H1 (cell line): Measurements from ENCODE around the gene DCPS. TPM values are rescaled to one million over a fixed set of nuclear protein-coding genes. Genes with fewer than 3 reads are reported as not detected.
"Not testable (repeated sequence)": the region's sequence is repeated elsewhere in the genome, so short reads cannot be mapped to it uniquely, and the experiment has no call there.

Experiments
- CTCF ChIA-PET: fragments of 300-600 bp; sonication (Branson Sonifier 250); formaldehyde crosslinking; loops from one replicate; lab custom pipeline; 2021; ENCODE audit not compliant: partially characterized antibody; lab: Charles Lee
- POLR2A ChIA-PET: fragments of 300-600 bp; sonication (Branson Sonifier 250); formaldehyde crosslinking; loops from one replicate; lab custom pipeline; 2021; ENCODE audit warnings: inconsistent platforms; ENCODE audit not compliant: partially characterized antibody; lab: Charles Lee
- DNase-seq, 2 experiments: peaks; one replicate each; pipeline versions ENCODE4 v3.0.0 to v3.0.0-alpha.2; 2010 to 2022; ENCODE audit warnings: low spot score in 2 of 2, low read depth in 1 of 2, mixed read lengths in 1 of 2
- FAIRE-seq: peaks from 2 replicates; lab custom pipeline; 2011; peaks lifted over from hg19 to GRCh38; lab: Jason Lieb, UNC
- H2AFZ ChIP-seq: 2 replicates; pipeline ENCODE4 v1.8.1; 2012; ENCODE audit warnings: low read length, inconsistent platforms
- H2AK5ac ChIP-seq: 2 replicates; pipeline ENCODE4 v1.6.1; 2013; ENCODE audit warnings: low read depth, low read length
- H2BK120ac ChIP-seq: replicated peaks from 2 replicates; pipeline ENCODE3; 2013; ENCODE audit warnings: low read depth, low read length, inconsistent platforms
- H2BK12ac ChIP-seq: 2 replicates; pipeline ENCODE4 v1.6.1; 2013; ENCODE audit warnings: low read depth, low read length
- H2BK15ac ChIP-seq: 2 replicates; pipeline ENCODE4 v1.6.1; 2013; ENCODE audit warnings: low read length
- H2BK20ac ChIP-seq: 2 replicates; pipeline ENCODE4 v1.6.1; 2013; ENCODE audit warnings: low read length
- H2BK5ac ChIP-seq: 2 replicates; pipeline ENCODE4 v1.6.1; 2013; ENCODE audit warnings: low read depth, low read length
- H3K14ac ChIP-seq: 2 replicates; pipeline ENCODE4 v1.6.1; 2013; ENCODE audit warnings: inconsistent platforms; ENCODE audit not compliant: insufficient read length
- H3K18ac ChIP-seq: 2 replicates; pipeline ENCODE4 v1.6.1; 2013; ENCODE audit warnings: low read length; ENCODE audit errors: extremely low read depth
- H3K23ac ChIP-seq: 2 replicates; pipeline ENCODE4 v1.6.1; 2013; ENCODE audit warnings: inconsistent platforms; ENCODE audit not compliant: insufficient read length
- H3K23me2 ChIP-seq: 2 replicates; pipeline ENCODE4 v1.6.1; 2013; ENCODE audit warnings: low read depth, low read length
- H3K27ac ChIP-seq: 2 replicates; pipeline ENCODE4 v1.6.1; 2011; ENCODE audit warnings: low read depth, low read length, inconsistent platforms
- H3K27me3 ChIP-seq, 4 experiments: replicated peaks in 1 of 4; 1 replicate in 1 of 4; 2 replicates in 3 of 4; pipeline versions ENCODE4 v1.6.1 to v1.8.1; 2011 to 2013; ENCODE audit warnings: low read length in 3 of 4, mild to moderate bottlenecking in 3 of 4, inconsistent platforms in 2 of 4, mixed read lengths in 2 of 4, moderate library complexity in 1 of 4; ENCODE audit not compliant: control insufficient read depth in 3 of 4, insufficient read depth in 3 of 4; ENCODE audit errors: extremely low read depth in 1 of 4
- H3K36me3 ChIP-seq, 4 experiments: 2 replicates each; pipeline versions ENCODE4 v1.6.1 to v1.8.1; 2011 to 2013; ENCODE audit warnings: mild to moderate bottlenecking in 4 of 4, low read length in 3 of 4, moderate library complexity in 2 of 4, control low read depth in 1 of 4, inconsistent platforms in 1 of 4; ENCODE audit not compliant: insufficient read depth in 4 of 4, control insufficient read depth in 2 of 4
- H3K4ac ChIP-seq: replicated peaks from 2 replicates; pipeline ENCODE3; 2013; ENCODE audit warnings: low read length, low read depth, mixed read lengths, inconsistent platforms; ENCODE audit not compliant: insufficient read length
- H3K4me1 ChIP-seq, 4 experiments: replicated peaks in 1 of 4; 1 replicate in 1 of 4; 2 replicates in 3 of 4; pipeline versions ENCODE4 v1.6.1 to v1.8.1; 2011 to 2013; ENCODE audit warnings: low read length in 3 of 4, inconsistent platforms in 2 of 4, mixed read lengths in 1 of 4; ENCODE audit not compliant: insufficient read depth in 4 of 4, control insufficient read depth in 3 of 4
- H3K4me2 ChIP-seq, 2 experiments: 2 replicates each; pipeline versions ENCODE4 v1.6.1 to v1.8.1; 2011 to 2013; ENCODE audit warnings: low read depth in 2 of 2, low read length in 2 of 2, control low read depth in 1 of 2, inconsistent platforms in 1 of 2, mild to moderate bottlenecking in 1 of 2; ENCODE audit not compliant: insufficient read depth in 1 of 2
- H3K4me3 ChIP-seq, 4 experiments: fragments of 200-600, 300-600 bp in 1 of 4; sonication (generic), shearing (Covaris generic), sonication (Bioruptor Twin) in 1 of 4; 2 replicates each; pipeline versions ENCODE4 v1.5.1 to v1.8.1; 2011 to 2016; ENCODE audit warnings: low read length in 4 of 4, low read depth in 3 of 4, control low read depth in 2 of 4, inconsistent platforms in 2 of 4, mild to moderate bottlenecking in 2 of 4, mixed read lengths in 1 of 4, moderate library complexity in 1 of 4; ENCODE audit not compliant: insufficient read depth in 2 of 4; ENCODE audit errors: extremely low read depth in 1 of 4
- H3K56ac ChIP-seq: replicated peaks from 2 replicates; pipeline ENCODE3; 2013; ENCODE audit warnings: low read depth, mild to moderate bottlenecking, mixed read lengths, low read length, inconsistent platforms; ENCODE audit not compliant: insufficient read length
- H3K79me1 ChIP-seq: 2 replicates; pipeline ENCODE4 v1.6.1; 2013; ENCODE audit warnings: low read depth, low read length, control low read depth
- H3K79me2 ChIP-seq, 2 experiments: 2 replicates each; pipeline versions ENCODE4 v1.6.1 to v1.8.1; 2012 to 2013; ENCODE audit warnings: low read length in 2 of 2, mild to moderate bottlenecking in 2 of 2, inconsistent platforms in 1 of 2; ENCODE audit not compliant: insufficient read depth in 2 of 2, control insufficient read depth in 1 of 2
- H3K9ac ChIP-seq, 4 experiments: replicated peaks in 1 of 4; 1 replicate in 1 of 4; 2 replicates in 3 of 4; pipeline versions ENCODE4 v1.6.1 to v1.8.1; 2011 to 2013; ENCODE audit warnings: low read depth in 3 of 4, low read length in 3 of 4, control low read depth in 2 of 4, mild to moderate bottlenecking in 2 of 4, moderate library complexity in 2 of 4, inconsistent platforms in 1 of 4; ENCODE audit errors: extremely low read depth in 1 of 4
- H3K9me3 ChIP-seq, 2 experiments: 2 replicates each; pipeline versions ENCODE4 v1.6.1 to v1.8.1; 2012 to 2013; ENCODE audit warnings: mild to moderate bottlenecking in 2 of 2, moderate library complexity in 2 of 2, control low read depth in 1 of 2, inconsistent platforms in 1 of 2, low read depth in 1 of 2, low read length in 1 of 2, mixed read lengths in 1 of 2; ENCODE audit not compliant: insufficient read depth in 2 of 2
- H4K20me1 ChIP-seq, 2 experiments: replicated peaks in 1 of 2; 2 replicates each; pipeline versions ENCODE3 to v1.8.1; 2011 to 2013; ENCODE audit warnings: inconsistent platforms in 2 of 2, low read length in 2 of 2, mild to moderate bottlenecking in 1 of 2; ENCODE audit not compliant: insufficient read depth in 2 of 2, control insufficient read depth in 1 of 2
- H4K5ac ChIP-seq: 2 replicates; pipeline ENCODE4 v1.6.1; 2013; ENCODE audit warnings: low read length, low read depth, mixed read lengths, inconsistent platforms; ENCODE audit not compliant: insufficient read length
- H4K8ac ChIP-seq: 2 replicates; pipeline ENCODE4 v1.8.0; 2013; ENCODE audit warnings: mild to moderate bottlenecking, moderate library complexity, low read length, inconsistent platforms; ENCODE audit not compliant: insufficient read depth; ENCODE audit errors: extremely low read depth
- H4K91ac ChIP-seq: replicated peaks from 2 replicates; pipeline ENCODE3; 2013; ENCODE audit warnings: low read length, mixed read lengths, inconsistent platforms; ENCODE audit not compliant: insufficient read length
- NRF1 ChIP-seq: IDR thresholded peaks from 2 replicates; pipeline ENCODE4 v1.6.1; 2011; ENCODE audit warnings: mild to moderate bottlenecking, low read depth, low read length, improper control_type of control experiment
- SIN3A ChIP-seq, 2 experiments: IDR thresholded peaks in 1 of 2; conservative IDR thresholded peaks in 1 of 2; 2 replicates each; pipeline ENCODE4 v1.6.1; 2011 to 2012; ENCODE audit warnings: low read length in 2 of 2, improper control_type of control experiment in 1 of 2, low read depth in 1 of 2, mild to moderate bottlenecking in 1 of 2
- TBP ChIP-seq: IDR thresholded peaks from 2 replicates; pipeline ENCODE4 v1.6.1; 2011; ENCODE audit warnings: low read depth, low read length, improper control_type of control experiment
- TEAD4 ChIP-seq: IDR thresholded peaks from 2 replicates; pipeline ENCODE4 v1.6.1; 2012; ENCODE audit warnings: low read depth, low read length, inconsistent platforms, mixed read lengths
- WGBS, 2 experiments: shearing (Covaris generic) in 1 of 2; methylation state at CpG; one replicate each; pipeline versions ENCODE4 v1.1.6 to v1.1.7; 2013 to 2015; ENCODE audit warnings: low lambda C conversion rate in 2 of 2, mixed read lengths in 2 of 2, inconsistent platforms in 1 of 2, low coverage in 1 of 2, missing lambda C conversion rate in 1 of 2; ENCODE audit not compliant: insufficient replicate concordance in 2 of 2, insufficient coverage in 1 of 2, insufficient read length in 1 of 2; ENCODE audit errors: extremely low coverage in 1 of 2, missing lambda C conversion rate in 1 of 2; 5-methylcytosine and 5-hydroxymethylcytosine counted together
- polyA plus RNA-seq, 7 experiments: library from polyadenylated mRNA; depleted of rRNA in 3 of 7; stranded (reverse) in 5 of 7; unstranded in 2 of 7; fragments of >200 nt in 5 of 7; fragments of 200-250 nt in 2 of 7; gene quantifications; 1 replicate in 5 of 7; 2 replicates in 1 of 7; 4 replicates in 1 of 7; pipeline versions ENCODE4 v1.2.1 to v1.2.3, GENCODE V29; 2011 to 2013; ENCODE audit warnings: missing spikeins in 2 of 7, mixed read lengths in 2 of 7
- total RNA-seq: library from RNA; stranded (reverse); fragmentation: NEBNext Ultra II Directional; extraction: Animal tissue kit (Norgen Biotek cat#: 25700); gene quantifications from 2 replicates; pipeline ENCODE4 v1.2.1, GENCODE V29; 2021

The DCPS gene
- total and polyA plus RNA-seq, 2 of the 8 experiments (the other 6 are each of a cell fraction or from before 2014, with no cell fraction given) = 24.6 to 55.2 TPM

GRCh38 chr11:126346586-126346940, 42.7 kb downstream of the DCPS start (continued):
- TF ChIP-seq NRF1 (no peak), TEAD4 (no peak), TBP (no peak), SIN3A (conservative IDR thresholded peaks at IDR 0.05 in 1 of 2, IDR thresholded peaks at IDR 0.05 in 1 of 2; ENCODE audit: low read depth in 1 of 2, low read length in 2 of 2) (no peak)

DNA sequence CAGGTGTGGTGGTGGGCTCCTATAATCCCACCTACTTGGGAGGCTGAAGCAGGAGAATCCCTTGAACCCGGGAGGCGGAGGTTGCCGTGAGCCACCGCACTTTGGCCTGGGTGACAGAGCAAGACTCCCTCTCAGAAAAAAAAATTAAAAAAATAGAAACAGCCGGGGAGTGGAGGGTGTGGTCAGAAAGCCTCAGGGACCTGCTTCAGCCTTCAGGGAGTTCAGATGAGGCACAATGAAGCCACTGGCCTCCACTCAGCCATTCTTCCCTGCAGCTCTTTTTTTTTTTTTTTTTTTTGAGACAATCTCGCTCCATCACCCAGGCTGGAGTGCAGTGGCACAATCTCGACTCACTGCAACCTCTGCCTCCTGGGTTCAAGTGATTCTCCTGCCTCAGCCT, 43.1 kb downstream of the DCPS start:
- POLR2A ChIA-PET = interaction anchor here (1.6 kb wide), 1 partner anchor 11 kb away, joined by 8 read pairs; no protein-coding TSS in a partner anchor
- H3K4me2 ChIP-seq = 0 out of 4 replicates have a peak overlapping the region, but pooled peaks of 1 of the 2 experiments have one; percentile 8
- H3K18ac ChIP-seq, H3K9ac ChIP-seq, CTCF ChIA-PET, H3K14ac ChIP-seq, H3K79me1 ChIP-seq, H3K4me3 ChIP-seq, H3K27me3 ChIP-seq, FAIRE-seq, H4K20me1 ChIP-seq, H4K8ac ChIP-seq, H3K9me3 ChIP-seq, H3K56ac ChIP-seq, H3K4ac ChIP-seq, H3K23ac ChIP-seq, DNase-seq, H2BK20ac ChIP-seq, H3K27ac ChIP-seq, H2BK5ac ChIP-seq, H2AK5ac ChIP-seq, H4K5ac ChIP-seq, H4K91ac ChIP-seq, H3K23me2 ChIP-seq, H2BK15ac ChIP-seq, H2AFZ ChIP-seq, H2BK12ac ChIP-seq, H2BK120ac ChIP-seq, H3K79me2 ChIP-seq: not testable (repeated sequence)
- H3K4me1 ChIP-seq = peaks cover 0 to 14% (median 6%) of the 10 kb centered on the region in 4 experiments; a peak in 4 of 7 replicates
- peaks cover 0 to 11% (median 3%) of the 10 kb centered on the region in 4 experiments; a peak in 5 of 8 replicates for H3K36me3 ChIP-seq
- WGBS, 2 experiments = 82% methylated on average over 6 of the region's 7 CpGs; no CpG with 5 or more reads in 1 of the 2 experiments
